ENCODE data around the gene STARD3.

- TF ChIP-seq CTCF (IDR thresholded peaks at IDR 0.05; ENCODE audit: poor library complexity, severe bottlenecking), result peak; percentile 57
- peak; percentile 82 for TF ChIP-seq MXI1 (conservative IDR thresholded peaks at IDR 0.05; ENCODE audit: poor library complexity, severe bottlenecking)
- TF ChIP-seq EP300 (conservative IDR thresholded peaks at IDR 0.05; ENCODE audit: poor library complexity, severe bottlenecking), result peak; percentile 49
These were observed at the start of gene STARD3 for GRCh38 chr17:39636927-39637736.

All from neural cell (in vitro differentiated cells).